ACHN (cell line): ENCODE measurements around the gene NT5DC2.

Experiments
- DNase-seq: peaks from one replicate; pipeline ENCODE4 v3.0.0-alpha.2; 2015
- in situ Hi-C: cut with HindIII; loops from 2 replicates; pipeline ENCODE4 v1.10.0; 2017; ENCODE audit warnings: low sequenced_read_pairs, low pct_ligation_motif_present, low pct_unique_long_range_greater_than_20kb

The NT5DC2 gene

DNA sequence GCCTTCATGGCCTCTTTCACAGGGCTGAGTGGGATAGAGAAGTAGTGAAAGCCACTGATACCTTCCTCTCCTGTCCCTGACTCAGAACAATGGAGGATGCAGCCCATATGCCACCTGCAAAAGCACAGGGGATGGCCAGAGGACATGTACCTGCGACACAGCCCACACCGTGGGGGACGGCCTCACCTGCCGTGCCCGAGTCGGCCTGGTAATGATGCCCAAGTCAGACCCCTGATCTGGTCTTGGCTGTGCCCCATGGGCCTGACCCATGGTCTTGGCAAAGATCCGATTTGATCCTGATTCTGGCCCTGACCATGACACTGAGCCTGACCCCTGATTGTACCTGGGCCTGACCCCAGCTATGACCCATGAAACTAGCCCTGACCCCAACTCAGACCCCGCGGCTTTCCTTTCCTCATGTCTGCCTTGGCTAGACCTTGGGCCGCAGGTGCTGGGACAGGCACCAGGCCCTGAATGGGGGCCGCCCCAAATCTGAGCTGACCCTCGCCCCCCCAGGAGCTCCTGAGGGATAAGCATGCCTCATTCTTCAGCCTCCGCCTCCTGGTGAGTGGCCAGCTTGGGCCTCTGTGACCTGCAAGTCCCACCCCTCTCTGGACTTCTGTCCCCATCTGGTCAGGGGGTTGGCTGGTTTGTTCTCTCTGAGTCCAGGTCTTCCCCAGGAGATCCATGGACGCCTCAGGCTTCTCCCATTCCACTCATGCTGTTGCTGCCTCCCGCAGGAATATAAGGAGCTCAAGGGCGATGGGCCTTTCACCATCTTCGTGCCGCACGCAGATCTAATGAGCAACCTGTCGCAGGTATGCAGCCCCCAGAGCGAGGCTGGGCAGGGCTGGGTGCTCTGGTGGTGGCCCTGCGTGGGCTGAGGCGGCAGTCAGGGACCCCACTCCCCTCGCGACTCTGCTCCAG is 15.6 kb downstream of the NT5DC2 start:
- no peak for DNase-seq
- in situ Hi-C loops: no loop called here

DNA sequence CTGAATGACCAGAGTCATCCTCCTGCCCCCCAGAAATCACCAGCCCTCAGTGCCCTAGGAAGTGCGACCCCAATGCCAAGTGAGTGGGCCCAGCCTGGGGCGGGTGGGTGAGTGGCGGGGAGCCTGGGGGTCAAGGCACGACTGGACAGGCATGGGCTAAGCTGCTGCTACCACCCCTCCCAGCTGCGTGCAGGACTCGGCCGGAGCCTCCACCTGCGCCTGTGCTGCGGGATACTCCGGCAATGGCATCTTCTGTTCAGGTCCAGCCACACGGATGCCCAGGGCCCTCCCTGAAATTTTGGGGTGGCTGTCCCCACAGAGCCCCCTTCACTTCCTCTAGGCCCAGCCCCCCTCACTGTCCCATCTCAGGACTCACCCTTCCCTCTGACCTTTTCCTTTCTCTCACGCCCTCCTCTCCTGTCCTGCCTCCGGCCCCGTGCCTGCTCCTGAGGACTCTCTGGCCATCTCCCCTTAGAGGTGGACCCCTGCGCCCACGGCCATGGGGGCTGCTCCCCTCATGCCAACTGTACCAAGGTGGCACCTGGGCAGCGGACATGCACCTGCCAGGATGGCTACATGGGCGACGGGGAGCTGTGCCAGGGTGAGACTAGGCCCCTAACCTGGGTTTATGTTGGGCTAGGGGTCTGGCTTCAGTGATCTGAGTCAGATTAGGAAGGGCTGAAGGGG is 17.0 kb downstream of the NT5DC2 start:
- in situ Hi-C loops: no loop called here
- no peak for DNase-seq

DNA sequence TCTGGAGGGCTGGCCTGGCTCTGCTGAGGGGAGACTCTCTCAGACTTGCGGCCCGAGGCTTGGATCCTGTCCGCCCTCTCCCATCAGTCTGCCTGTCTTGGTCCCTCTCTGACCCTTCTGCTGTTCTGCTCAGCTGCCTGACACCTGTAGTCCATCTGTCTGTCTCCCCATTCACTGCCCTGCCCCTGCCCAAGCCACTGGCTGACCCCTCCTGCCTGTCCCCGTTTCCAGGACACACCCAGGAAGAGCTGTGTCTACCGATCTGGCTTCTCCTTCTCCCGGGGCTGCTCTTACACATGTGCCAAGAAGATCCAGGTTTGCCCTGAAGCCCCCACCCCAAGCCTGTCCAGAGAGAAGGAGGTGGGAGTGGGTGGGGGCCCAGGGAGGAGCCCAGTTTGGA is 18.5 kb downstream of the NT5DC2 start:
- in situ Hi-C loops: no loop called here
- no peak for DNase-seq

DNA sequence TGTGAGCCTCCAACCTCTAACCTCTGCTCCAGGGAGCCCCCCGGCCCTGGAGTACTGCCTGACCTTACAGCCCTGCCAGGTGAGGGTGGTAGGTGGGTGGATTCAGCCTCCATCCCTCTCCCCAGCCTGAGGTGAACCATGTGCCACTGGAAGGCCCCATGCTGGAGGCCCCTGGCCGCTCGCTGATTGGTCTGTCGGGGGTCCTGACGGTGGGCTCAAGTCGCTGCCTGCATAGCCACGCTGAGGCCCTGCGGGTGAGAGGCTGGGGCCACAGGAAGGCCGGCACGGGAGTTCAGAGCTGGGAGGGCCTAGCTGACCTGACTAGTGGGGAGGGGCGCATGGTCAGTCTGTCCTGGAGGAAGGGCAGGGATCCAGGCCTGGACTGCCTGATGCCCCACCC is 19.1 kb downstream of the NT5DC2 start:
- DNase-seq: no peak
- in situ Hi-C loops: no loop called here

DNA sequence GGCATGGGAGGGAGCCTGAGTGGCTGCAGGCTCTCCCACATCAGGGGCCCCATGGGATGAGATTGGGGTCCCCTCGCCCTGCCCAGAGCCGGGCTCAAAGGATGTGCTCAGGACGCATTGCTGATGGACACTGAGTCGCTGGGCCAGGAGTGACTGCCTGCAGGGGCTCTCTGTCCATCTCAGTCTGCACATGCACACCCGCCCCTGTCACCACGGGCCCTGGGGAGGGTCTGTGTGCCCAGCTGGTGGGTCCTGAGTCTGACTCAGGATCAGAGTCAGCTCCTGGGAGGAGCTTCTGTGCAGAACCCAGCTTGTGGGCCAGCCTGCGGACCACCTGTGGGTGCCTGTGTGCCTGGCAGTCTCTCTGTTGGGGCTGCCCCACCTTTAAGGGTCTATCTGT is 20.4 kb downstream of the NT5DC2 start:
- no peak for DNase-seq
- in situ Hi-C loops: no loop called here

DNA sequence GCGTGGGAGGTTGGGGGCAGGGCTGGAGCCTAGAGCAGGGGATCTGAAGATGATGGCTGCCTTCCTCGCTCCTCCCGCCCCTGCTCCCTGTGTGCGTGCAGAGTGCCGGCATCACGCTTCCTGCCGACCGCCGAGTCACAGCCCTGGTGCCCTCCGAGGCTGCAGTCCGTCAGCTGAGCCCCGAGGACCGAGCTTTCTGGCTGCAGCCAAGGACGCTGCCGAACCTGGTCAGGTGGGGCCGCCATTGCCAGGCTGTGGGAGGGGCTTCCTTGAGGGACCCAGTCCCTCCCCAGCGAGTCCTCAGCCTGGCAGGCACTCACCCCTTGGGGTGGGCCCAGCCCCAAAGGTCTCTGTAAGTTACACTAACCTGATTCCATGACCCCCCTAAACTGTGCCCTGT is 20.9 kb downstream of the NT5DC2 start:
- in situ Hi-C loops: no loop called here
- no peak for DNase-seq

DNA sequence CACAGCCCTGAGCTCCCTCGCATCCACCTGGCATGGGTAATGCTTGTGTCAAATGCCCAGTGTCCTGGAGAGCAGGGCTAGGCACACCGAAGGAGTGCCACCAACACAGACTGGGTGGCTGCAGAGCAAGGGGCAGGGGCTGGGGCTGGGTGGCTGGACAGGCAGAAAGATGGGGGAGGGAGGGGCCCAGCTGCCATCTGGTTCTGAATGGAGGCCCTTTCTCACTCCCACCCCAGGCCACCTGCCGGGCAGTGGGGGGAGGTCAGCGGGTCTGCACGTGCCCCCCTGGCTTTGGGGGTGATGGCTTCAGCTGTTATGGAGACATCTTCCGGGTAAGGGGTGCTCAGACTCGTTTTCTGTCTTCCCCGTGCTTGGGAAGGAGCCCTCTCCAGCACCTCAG is 21.6 kb downstream of the NT5DC2 start:
- in situ Hi-C loops: no loop called here
- no peak for DNase-seq

DNA sequence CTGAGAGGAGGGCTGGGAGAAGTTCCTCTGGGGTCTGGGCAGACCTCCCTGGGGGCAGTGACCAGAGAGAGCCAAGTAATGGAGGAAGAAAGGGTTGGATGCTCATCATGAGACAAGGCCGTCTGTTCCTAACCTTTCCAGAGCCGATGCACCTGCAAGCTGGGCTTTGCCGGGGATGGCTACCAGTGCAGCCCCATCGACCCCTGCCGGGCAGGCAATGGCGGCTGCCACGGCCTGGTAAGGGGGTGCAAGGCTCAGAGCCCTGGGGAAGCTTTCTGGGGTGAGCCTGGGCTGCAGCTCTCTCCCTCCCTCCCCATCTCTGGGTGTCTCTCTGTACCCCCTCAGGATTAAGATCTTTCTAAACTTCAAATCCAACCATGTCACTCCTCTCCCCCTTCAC is 22.1 kb downstream of the NT5DC2 start:
- in situ Hi-C loops: no loop called here
- DNase-seq: no peak

DNA sequence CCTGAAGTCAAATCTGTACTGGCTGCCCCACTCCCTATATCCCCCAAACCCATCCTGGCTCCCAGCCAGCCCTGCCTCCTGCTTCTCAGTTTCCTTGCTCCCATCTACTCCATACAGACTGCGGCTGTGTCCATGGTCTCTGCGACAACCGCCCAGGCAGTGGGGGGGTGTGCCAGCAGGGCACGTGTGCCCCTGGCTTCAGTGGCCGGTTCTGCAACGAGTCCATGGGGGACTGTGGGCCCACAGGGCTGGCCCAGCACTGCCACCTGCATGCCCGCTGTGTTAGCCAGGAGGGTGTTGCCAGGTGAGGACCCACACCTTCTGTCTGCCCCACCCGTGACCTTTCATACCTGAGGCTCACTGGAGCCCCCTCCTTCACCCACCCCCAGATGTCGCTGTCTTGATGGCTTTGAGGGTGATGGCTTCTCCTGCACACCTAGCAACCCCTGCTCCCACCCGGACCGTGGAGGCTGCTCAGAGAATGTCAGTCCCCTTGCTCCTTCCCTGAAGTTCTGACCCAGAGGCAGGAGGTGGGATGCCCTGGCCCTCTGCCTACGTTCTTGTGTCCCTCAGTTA is 23.8 kb downstream of the NT5DC2 start:
- no peak for DNase-seq
- in situ Hi-C loops: no loop called here

DNA sequence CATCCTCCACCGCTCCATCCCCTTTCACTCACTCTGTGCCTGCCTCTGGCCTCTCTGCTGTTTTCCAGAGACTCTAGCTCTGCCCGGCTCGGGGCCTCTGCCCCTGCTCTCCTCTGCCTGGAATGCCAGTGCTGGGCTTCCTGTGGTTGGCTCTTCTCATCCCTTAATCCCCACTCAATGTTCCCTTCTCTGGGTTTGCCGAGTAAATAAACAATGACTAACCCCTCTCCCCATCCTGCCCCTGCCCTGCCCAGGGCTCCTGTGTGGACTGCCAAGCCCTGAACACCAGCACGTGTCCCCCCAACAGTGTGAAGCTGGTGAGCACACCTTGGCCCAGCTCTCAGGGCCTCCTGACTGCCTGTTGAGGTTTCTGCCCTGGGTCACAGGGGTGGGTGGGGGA is 26.3 kb downstream of the NT5DC2 start:
- DNase-seq: peak; percentile 25
- in situ Hi-C loops: no loop called here

DNA sequence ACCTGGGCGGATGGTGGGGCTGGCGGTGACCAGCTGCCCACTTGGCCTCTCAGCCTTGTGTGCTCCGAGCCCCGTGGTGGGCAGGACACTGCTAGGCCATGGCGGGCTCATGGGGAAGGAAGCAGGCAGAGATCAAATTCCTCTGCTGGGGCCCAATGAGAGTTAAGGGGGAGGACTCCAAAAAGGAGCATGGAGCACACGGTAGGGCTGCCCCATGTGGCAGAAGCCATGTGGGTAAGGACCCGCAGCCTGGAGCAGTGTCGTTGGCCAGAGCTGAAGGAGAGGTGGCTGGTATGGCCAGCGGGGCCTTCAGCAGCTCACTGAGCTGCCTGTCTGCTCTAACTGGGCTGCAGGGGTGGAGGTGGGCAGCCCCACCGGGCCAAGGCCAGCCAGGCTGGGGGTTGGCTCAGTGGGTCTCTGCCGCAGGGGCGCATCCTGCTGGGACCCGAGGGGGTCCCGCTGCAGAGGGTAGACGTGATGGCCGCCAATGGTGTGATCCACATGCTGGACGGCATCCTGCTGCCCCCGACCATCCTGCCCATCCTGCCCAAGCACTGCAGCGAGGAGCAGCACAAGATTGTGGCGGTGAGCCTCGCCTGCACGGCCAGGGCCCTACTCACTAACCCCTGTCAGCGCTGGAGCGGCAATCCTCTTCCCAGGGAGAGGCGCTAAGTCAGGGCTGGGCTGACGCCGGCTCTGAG is 27.2 kb downstream of the NT5DC2 start:
- DNase-seq: no peak
- in situ Hi-C loops: no loop called here

DNA sequence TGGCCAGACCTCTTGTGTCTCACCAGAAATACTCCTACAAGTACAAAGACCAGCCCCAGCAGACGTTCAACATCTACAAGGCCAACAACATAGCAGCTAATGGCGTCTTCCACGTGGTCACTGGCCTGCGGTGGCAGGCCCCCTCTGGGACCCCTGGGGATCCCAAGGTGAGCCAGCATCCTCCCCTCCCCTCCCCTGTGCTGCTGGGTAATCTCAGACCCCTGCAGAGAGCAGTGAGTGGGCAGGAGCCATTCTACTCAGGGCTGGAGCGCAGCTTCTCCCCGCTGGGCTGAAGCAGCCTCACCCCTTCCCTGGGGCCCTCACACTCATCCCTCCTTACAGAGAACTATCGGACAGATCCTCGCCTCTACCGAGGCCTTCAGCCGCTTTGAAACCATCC is 28.7 kb downstream of the NT5DC2 start:
- in situ Hi-C loops: no loop called here
- no peak for DNase-seq

DNA sequence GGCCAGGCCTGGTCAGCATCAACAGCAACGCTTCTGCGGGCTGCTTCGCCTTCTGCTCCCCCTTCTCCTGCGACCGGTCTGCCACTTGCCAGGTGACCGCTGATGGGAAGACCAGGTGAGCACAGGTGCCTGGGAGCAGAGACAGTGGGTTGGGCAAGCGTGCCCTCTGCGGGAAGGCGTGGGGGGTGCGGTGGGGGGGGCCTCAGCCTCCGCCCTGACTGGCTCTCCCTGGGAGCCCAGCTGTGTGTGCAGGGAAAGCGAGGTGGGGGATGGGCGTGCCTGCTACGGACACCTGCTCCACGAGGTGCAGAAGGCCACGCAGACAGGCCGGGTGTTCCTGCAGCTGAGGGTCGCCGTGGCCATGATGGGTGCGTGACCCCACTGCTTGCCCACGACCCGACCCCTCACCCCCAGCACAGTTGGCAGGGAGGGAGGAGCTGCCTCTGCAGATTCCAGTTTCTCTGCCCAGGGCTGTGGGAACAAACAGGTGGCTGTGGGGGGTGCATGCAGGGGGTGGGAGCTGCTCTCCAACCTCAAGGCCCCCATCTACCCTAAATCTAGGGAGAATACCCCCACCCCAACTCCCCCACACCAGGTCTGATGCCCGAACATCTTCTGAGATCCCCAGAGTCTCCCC is 29.8 kb downstream of the NT5DC2 start:
- in situ Hi-C loops: no loop called here
- DNase-seq: no peak

DNA sequence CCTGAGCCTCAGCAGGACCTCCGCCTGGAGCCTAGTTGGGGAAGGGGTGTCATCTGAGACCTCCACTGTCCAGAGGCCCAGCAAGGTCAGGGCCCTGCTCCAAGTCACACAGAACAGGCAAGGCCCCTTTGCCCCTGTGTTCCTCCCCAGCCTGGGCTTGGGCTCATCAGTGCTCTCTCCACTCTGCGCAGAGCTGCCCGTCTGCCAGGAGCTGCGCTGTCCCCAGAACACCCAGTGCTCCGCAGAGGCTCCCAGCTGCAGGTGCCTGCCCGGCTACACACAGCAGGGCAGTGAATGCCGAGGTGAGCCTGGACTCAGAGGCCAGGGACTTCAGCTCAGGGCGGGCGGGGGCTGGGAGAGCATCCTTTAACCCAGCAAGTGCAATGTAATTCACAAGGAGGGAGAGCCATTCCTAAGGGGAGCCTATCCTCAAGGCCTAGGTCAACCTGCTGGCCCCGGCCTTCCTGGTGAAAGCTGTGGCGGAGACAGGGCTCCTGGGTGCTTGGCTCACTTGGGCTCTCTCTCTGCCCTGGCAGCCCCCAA is 30.8 kb downstream of the NT5DC2 start:
- no peak for DNase-seq

DNA sequence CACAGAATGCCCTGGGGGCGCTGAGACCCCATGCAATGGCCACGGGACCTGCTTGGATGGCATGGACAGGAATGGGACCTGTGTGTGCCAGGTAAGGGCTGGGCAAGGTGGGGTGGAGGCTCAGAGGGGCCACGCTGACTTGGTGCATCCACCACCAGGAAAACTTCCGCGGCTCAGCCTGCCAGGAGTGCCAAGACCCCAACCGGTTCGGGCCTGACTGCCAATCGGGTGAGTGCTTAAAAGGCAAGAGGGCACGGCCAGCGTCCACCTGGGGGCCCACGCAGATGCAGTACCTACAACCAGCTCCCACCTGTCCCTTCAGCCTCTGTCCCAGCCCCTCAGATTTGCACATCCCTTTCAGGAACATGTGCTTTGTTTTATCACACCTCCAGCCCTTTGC is 31.7 kb downstream of the NT5DC2 start:
- in situ Hi-C loops: no loop called here
- DNase-seq: no peak

More for the DNA sequence above, 30.8 kb downstream of the NT5DC2 start:
- in situ Hi-C loops: no loop called here

DNA sequence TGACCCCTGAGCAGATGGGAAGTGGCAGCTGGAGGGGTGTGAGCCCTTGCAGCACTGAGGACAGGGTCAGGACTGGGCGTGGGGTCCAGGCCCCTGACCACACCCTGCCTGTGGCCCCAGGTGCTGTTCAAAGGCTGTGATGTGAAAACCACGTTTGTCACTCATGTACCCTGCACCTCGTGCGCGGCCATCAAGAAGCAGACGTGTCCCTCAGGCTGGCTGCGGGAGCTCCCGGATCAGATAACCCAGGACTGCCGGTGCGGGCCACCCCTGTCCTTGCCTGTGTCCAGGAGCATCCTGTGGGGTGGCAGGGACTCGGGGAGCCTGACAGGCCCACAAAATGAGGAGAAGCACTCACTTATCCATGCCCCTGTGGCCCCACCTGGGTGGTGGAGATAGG is 32.6 kb downstream of the NT5DC2 start:
- DNase-seq: no peak
- in situ Hi-C loops: no loop called here

DNA sequence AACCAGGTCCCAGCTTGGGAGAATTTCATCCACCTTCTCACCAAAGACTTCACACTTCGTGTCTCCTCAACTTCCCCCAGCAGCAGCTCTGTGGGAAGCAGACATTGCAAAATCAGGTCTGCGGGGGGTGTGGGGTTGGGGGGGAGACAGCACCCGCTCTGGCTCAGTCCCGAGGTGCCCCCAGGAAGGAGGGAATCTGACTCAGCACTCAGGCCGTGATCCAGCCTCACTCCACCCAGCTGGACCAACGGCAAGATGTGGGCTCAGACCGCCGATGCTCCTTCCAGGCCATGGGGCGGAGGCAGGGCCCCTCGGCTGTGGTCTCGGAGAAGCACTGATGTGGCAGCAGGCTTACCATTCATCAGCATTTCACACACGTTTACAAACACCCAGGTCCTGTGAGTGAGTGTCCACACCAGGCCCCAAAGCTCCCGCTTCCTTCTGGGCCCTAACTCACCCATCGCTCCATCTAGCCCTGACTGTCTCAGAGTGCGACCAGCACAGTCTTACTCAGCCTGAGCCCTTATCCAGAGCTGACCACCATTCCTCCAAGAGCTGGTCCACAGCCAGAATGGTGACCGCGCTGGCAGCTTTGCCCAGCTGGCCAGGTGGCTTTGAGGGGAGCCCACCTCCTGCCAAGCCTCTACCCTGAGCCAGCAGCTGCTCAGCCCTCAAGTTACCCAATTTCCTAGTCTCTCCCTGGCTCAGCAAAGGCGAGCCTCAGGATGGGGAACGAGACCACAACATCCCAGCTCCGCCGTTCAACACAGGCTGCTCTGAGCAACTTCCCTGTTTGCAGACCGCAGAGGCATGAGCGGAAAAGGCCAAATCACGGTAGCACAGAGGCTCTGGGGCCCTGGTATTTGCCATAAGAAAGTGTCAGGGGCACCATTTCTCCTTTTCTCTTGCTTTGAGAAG is 35.3 kb downstream of the NT5DC2 start:
- no peak for DNase-seq
- in situ Hi-C loops: no loop called here
